Umbilical cord (tissue), 2 donors: ENCODE measurements around the gene SLC8A1. TPM values are rescaled to one million over a fixed set of nuclear protein-coding genes. Genes with fewer than 3 reads are reported as not detected.

Experiments
- DNase-seq: peaks from one replicate; pipeline ENCODE4 v3.0.0-alpha.2; 2015; ENCODE audit warnings: low spot score
- total RNA-seq: library from RNA; depleted of rRNA; stranded (reverse); fragments of >200 nt; gene quantifications from one replicate; pipeline ENCODE4 v1.2.3, GENCODE V29; 2014; ENCODE audit warnings: low replicate concordance; ENCODE audit not compliant: insufficient read depth

The SLC8A1 gene
- total RNA-seq, 1 donor from 2014 or later, result 431 TPM

DNA sequence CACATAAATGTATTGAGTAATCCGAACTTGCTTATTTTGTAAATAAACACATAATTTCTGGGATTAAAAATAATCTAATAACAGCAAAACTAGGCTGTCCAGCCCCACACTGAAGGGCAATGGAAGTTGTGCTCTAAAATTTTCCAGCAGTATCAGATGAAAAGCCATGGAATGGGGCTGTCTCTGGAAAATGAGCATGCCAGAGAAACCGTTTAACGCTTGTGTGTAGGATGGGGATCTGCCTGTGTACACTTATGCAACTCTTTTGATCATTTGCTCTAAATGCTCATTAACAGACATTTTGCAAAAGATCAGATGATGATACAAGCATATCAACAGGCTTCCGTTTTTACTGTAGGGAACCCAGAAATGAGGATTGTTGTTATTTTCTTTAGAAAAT is 177.6 kb downstream of the SLC8A1 start:
- DNase-seq, result peak; percentile 34

DNA sequence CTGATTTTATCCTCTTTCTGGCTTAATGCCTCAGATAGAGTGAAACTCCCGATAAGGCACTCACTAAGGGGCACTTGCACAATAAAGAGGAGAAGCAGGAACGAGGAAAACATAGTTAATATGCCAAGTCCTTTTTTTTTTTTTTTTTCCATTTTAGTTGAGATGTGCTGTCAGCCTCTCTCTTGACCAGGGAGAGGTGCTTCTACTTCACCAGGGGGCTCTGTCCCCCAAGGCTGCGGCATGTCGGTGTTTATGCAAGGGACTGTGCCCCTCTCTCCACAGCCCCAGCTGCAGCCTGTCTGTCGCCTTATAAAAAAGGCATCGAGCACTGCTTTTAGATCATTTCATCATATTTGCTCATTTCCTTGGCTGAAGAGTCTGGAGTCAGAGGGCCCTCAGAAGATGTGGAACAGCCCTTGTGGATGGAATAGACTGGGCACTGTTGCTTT is 178.1 kb downstream of the SLC8A1 start:
- DNase-seq, result peak; percentile 55

DNA sequence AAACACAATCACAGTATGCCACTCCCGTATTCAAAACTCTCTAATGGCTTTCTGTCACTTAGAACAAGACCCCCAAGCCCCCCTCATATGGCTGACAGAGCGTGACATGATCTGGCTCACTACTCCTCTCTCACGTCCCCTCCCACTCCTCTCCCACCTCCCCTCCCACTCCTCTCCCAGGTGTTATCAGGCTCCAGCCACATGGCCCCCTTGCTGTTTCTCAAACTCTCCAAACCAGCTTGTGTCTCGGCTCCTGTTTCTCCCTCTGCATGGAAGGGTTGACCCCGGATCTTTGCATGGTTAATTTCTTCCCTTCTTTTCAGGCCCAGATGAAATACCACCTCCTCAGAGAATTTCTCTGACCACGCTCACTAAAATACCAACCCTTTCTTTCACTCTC is 180.8 kb downstream of the SLC8A1 start:
- DNase-seq, result no peak

DNA sequence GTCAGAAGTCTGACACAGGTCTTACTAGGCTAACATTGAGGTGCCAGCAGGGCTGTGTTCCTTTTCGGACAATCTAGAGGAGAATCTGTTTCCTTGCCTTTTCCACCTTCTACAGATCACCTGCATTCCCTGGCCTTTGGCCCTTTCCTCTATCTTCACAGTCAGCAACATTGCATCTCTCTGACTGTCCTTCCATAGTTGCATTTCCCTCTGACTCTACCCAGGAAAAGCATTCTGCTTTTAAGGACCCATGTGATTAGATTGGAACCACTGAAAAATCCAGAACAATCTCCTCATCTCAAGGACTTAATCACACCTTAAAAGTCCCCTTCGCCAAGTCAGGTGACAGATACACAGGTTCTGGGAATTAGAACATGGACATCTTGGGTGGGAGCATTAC is 181.5 kb downstream of the SLC8A1 start:
- DNase-seq, result no peak

DNA sequence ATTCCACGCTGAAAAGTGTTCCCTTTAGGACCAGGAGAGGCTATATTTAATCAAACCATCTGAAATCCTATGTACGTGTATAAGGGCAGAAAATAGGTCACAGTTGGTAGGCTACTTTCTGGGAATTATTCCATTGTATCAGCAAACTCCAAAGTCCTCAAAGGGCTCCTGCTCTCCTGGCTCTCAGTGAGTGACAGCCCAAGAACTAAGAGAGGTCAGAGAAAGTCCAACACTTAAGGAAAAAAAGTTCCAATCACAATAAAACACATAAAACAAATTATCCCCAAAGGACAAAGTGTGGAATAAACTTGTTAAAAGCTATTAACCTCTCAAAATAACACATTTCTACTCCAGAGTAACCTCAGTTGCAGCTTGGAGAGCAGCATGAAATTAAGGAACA is 183.3 kb downstream of the SLC8A1 start:
- DNase-seq, result no peak

DNA sequence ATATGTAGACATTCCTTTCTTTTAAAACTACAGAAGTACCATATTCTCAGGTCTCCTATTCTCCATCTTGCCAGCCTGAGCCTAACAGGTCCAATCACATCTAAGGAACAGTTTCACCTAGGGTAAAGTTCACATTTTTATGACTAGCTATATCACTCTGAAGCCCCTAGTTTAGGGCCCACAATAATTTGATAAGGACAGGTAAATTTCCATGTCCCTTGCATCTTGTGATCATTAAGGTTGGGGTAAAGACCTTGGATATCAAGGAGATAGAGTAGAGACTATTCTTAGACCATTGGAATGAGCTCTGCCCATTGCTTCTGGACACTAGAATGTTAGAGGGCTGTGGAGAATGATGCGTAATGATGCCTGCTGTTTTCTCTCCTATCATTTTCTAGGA is 185.7 kb downstream of the SLC8A1 start:
- no peak for DNase-seq

DNA sequence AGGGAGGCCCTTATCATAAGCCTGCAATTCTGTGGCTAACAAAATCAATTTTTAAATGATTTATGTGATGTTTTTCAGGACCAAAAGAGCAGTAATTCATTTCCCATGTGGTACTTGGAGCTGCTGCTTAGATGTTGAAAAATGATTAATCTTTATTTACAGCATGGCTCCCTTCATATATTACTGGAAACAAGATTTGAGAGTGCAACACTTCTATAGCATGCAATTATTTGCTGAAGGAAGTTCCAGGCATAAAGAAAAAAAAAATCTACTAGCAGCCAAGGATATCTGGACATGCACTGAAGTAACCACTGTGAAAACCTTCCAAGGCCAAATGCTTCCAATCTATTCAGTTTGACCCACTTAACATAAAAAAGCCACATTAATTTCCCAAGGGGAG is 186.3 kb downstream of the SLC8A1 start:
- DNase-seq, result no peak

DNA sequence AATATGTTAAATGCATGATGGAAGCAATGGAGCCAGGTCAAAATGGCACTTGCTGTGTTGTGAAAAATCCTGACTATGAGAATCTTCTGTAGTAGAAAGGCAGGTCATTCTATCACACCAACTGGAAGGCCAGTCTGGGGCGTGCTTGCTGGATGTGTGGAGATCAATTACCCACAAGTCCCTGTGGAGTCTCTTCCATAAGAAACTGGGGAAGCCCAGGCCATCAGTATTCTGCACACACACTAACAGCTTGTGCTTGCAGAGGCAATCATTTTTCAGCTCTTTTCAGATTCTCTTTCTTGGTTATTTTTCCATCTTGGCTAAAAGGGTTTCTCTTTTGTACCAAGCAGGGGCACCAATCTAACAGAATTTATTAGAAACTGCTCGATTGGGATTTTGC is 190.8 kb downstream of the SLC8A1 start:
- DNase-seq, result no peak

DNA sequence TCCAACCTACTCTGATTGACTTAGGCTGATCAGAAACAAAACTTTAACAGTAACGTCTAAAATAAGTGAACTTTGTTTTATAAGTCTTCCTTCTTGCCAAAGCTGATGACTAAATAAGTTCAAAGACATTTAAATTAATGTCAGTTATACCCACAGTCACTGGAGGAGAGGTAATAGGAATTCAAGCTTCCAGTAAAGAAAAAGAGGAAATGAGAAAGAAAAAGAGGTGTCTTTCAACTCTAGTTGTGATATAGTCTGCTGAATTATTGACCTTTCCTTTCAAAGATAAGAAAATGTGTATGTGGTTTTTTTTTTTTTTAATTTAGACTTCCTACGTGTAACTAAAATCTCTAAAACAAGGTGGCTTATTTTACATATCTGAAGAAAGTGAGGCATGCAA is 191.5 kb downstream of the SLC8A1 start:
- no peak for DNase-seq

DNA sequence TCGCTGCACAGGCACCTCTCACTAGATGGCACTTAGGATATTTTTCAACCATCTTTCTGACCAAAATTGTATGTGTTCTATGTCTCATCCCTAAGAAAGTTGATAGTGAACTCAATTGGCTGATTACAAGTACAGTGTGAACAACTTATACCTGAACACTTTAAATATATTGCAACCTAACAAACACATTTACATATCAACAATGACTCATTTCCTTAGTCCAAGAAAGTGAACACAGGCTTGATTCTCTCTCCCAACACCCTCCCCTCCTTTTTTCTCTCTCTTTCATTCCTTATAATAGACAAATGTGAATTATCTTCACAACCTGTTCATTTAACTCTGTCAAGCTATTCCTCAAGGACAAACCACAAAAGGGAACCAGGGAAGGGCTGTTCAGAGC is 192.0 kb downstream of the SLC8A1 start:
- no peak for DNase-seq

DNA sequence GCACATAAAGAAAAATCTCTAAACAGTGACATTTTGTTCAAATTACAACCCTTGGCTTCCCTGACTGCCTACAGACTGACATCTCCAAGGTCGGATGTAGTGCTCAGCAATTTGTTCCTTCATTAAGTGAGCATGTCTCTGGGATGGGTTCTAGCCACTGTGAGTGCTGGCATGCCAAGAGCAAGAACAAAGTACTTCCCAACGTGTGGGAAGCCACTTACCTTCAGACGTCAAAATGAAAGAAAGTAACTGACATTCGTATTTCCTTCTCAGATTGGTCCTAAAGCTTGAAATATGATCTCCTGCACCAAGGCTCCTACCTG is 193.8 kb downstream of the SLC8A1 start:
- no peak for DNase-seq

DNA sequence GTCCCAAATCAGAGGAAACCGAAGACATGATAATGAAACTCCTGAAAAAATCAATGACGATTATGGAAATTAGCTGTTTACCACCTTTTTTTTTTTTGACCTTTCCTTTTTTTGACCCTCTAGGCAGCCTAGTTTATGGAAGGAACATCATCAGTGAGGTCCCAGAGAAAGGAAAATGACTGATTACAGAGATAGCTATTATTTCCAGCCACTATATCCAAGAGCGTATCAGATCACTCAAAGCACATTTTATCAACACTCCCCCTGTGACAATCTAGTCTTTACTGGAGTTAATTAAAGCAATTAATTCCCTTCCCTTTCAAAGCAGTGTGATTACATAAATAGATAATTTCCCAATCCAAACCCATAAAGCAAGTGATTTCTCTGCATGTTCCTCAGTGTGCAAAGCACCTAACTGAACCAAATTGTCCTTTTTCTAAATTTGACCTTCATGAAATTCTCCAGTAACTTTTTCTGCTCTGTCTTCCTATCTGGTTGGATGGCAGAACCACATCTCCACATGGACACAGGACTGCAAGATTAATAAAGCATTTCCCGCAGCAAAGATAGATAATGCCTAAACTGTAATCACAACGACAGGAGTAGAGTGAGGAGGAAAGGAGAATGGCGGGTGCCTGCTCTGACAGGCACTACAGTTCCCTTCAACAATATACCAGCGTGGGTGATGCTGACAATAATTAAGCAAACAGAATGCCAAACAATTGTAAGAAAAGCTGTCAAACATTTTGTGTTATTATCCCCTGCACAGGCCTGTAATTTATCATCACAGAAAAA is 194.4 kb downstream of the SLC8A1 start:
- no peak for DNase-seq

DNA sequence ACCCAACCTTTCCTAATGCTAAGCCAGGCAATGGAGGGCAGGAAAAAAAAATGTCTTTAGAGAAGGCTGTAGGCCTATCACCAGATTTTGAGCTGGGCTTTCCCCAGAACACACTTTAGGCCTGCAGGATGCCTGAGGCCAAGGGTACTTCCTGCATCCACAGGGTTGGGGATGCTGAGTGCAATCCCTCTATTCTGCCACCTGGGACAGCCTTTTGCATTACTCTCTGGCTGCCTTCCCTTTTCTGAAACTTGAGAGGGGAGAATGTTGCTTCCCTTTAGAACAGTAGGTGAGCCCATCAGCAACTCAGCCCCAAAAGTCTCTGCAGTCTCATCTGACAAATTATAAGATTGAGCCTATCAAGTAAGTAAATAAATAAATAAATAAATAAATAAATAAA is 195.2 kb downstream of the SLC8A1 start:
- no peak for DNase-seq

DNA sequence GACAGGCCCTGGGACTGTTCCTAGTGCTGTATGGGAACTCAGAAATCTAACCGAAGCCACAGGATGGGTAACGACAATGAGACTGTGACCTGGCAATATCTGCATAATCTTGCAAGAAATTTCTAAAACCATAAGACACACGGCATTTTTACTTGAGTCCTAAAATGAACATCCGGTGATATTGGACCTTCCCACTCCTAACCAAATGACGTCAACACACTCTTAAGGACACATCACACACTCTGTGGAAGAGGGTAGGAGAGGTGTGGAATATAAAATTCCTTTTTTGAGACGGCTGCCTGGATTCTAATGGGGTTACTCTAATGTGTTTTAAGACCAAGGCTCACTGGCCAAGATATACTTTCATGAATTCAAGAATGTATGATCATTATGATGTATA is 195.9 kb downstream of the SLC8A1 start:
- DNase-seq, result no peak

DNA sequence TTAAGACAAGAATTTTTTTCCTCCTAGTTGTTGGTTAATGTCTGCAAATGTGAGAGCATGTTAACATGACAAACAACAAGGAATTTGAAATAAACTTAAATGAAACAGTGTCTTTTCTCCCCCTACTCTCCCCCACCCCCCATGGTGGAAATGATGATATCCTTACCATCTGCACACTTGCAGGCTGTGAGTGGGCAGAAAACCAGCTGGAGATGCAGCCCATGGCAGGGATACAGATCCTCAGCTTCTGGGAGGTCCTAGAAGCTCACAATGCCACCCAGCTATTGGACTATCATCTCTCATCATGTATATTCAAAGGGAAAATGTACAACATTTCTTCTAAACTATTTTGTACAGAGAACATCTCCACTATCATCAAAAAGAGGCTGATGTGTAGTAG is 196.8 kb downstream of the SLC8A1 start:
- no peak for DNase-seq

DNA sequence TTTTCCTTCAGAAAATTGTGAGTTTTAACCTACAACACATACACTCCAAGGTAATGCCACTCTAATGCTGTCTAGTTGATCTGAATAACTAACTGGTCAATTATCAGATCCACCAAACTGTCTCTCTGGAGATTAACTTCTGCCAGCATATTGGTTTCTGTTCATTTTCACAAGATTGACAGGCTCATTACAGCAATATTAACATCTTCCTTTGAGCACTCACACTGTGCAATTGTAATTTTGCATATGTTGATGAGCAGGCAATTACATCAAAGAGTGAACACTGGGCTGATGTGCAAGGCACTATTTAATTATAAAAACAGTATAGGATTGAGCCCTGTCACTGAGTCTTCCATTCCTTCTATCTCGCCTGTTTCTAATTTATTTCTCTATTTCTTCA is 197.3 kb downstream of the SLC8A1 start:
- DNase-seq, result no peak

DNA sequence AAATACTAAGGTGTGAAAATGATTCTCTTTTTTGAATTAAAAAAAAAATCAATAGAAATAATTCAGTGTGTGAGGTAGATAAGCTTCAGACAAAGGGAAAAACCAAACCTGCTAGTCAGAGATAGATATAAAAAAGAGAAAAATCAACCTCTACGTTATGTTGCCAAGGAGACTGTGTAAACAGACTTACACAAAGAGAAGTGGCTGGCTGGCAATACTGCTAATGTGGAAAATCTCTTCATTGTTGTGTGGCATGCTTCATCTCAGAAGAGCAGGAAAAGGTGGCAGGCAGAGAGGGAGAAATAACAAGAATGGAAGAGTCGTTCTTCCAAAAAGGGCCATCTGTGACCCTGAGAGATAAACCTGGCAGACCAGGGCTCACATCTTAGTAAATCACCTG is 200.8 kb downstream of the SLC8A1 start:
- peak; percentile 56 for DNase-seq

DNA sequence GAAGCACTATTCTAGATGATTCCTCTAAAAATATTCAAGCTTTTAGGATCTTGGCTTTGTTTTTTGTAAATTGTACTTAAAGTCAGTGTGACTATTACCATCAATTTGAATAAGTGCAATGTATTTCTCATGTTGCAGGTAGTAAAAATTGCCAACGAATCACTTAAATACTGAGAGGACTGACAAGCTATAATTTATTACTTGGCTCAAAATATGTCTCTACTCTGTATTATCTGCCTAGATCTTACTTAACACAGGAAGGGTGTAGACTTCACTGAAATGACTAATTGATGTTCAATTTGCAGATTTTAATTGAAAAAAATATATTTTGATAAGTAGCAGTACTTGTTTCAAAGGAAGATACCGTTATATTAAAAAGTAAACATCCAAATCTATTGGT is 202.3 kb downstream of the SLC8A1 start:
- DNase-seq, result no peak

DNA sequence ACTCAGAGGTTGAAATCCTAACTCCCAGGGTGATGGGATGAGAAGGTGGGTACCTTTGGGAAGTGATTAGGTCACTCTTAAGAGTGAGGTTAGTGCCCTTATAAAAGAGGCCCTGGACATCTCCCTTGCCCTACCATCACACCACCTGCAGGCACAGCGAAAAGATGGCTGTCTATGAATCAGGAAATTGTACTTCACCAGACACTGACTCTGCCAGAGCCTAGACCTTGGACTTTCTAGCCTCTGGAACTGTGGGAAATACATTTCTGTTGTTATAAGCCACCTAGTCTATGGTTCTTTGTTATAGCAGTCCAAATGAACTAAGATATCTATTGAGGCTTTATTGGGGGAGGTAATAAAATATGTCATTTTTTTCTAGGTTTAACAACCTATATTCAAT is 203.6 kb downstream of the SLC8A1 start:
- no peak for DNase-seq

DNA sequence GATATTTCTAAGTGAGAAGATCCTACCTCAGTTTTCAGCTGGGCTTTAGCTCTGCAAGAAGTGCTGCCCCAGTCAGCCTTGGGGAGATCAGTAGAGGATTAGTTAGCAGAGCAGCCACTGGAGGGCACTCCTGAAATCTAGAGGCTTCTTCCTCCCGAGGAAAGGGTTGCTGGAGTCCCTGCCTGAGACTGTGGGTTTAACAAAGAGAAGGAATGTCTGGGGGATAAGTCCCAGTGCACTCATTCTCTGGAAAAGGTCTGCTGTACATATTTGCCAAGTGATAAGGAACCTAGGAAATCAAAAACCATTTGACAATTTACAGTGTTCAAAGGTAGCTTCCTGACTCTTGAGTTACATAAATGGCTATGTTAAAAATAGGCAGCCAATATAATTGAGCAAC is 207.2 kb downstream of the SLC8A1 start:
- DNase-seq, result peak; percentile 49

DNA sequence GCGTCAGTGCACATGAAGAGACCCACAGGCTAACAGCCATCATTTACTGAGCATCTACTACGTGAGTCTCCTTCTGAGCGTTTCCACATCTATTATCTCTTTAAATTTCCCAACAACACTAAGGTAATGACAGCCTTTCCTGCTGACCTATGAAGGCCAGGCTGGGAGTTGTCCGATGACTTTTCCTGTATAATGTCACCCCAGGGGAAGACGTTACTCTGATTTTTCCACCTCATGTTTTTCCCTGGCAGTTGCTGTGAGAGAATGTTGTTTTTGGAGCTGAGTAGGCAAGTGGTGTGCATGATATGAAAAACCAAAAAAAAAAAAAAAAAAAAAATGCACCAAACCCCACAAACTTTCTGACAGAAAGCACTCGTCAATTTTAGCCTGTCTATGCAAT is 207.6 kb downstream of the SLC8A1 start:
- DNase-seq, result no peak

DNA sequence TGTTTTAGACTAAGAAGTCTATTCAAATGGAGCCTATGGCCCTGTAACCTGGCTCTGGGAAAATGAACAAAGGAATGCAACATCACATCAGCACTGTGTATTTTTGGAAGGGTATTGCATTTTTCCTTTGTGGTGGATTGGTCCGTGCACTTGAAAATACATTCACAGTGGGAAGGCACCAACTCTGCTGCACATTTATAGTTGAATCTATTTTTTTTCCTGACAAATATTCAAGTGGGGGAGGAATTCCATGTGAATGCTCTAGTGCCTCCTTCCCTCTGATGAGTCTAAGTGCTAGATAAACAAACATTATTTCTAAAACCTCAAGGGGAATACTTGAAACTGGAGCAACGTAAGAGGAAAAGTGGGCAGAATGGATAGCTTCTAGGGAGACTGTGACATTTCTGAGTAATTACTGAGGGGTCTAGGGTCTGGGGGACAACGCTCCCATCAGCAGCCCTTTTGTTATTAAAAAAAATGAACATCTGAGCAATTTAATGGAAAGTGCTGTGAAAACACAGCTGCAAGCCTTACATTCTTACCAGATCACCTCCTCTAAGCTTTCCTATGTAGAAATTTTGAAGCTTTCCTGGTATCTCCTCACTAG is 208.2 kb downstream of the SLC8A1 start:
- DNase-seq, result peak; percentile 30

DNA sequence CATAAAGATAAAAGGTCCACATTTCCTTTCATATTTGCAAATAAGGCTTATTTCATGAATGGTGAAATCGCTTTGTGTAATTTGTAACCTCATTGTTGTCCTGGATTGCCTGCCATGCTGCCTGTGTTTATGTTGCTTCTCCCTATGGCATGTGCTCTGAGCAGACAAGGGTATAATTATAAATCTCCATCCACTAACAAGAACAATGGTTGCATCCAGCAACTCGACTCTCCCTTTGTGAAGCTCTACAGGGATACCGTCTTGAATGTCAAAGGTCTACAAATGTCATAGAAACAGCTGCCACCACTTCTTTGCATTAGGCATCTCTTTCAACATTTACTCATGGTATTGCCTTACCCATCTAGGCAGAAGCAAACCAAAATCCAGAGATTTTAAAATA is 209.6 kb downstream of the SLC8A1 start:
- no peak for DNase-seq

DNA sequence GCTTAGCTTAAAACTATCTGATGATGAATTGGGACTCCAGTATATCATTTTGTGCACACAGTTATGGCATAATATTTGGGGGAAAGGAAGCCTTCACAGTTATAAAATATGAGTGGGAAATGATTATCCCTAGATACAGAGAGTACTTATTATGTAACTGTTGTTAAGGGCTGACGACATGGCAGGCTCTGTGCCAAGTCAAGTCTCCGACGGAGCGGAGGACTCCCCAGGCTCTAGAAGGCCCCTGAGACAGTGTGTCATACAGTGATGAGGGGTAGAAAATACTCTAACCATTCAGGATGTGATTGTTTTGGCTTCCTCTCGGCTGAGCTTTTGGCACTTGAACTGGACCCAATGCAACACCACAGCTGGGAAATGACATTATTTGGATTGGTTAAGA is 211.8 kb downstream of the SLC8A1 start:
- DNase-seq, result peak; percentile 87
